Mesendoderm (in vitro differentiated cells): ENCODE data around the gene ADH1B.

ENCODE experiments used
- DNase-seq: peaks from one replicate; pipeline ENCODE4 v3.0.0; 2013
- H2AK5ac ChIP-seq: 2 replicates; pipeline ENCODE4 v1.6.1; 2013; ENCODE audit warnings: low read length, inconsistent platforms
- H2BK120ac ChIP-seq: 2 replicates; pipeline ENCODE4 v1.6.1; 2013; ENCODE audit warnings: low read depth, mild to moderate bottlenecking, low read length, moderate library complexity, mixed read lengths
- H2BK15ac ChIP-seq: replicated peaks from 2 replicates; pipeline ENCODE4 v1.6.1; 2013; ENCODE audit warnings: low read depth, mild to moderate bottlenecking, moderate library complexity
- H2BK5ac ChIP-seq: 2 replicates; pipeline ENCODE4 v1.6.1; 2013; ENCODE audit warnings: low read length, inconsistent platforms
- H3K18ac ChIP-seq: 2 replicates; pipeline ENCODE4 v1.6.1; 2013; ENCODE audit warnings: mild to moderate bottlenecking, low read length, mixed read lengths
- H3K23ac ChIP-seq: one replicate; pipeline ENCODE4 v1.6.1; 2013; ENCODE audit warnings: low read length
- H3K27ac ChIP-seq: 2 replicates; pipeline ENCODE4 v1.5.1; 2013; ENCODE audit warnings: low read depth, mild to moderate bottlenecking, inconsistent platforms, low read length, moderate library complexity
- H3K27me3 ChIP-seq: 2 replicates; pipeline ENCODE4 v1.6.1; 2013; ENCODE audit warnings: low read length, control low read depth, mild to moderate bottlenecking, inconsistent platforms; ENCODE audit not compliant: insufficient read depth, poor library complexity
- H3K36me3 ChIP-seq: 2 replicates; pipeline ENCODE4 v1.6.1; 2013; ENCODE audit warnings: low read length, inconsistent platforms; ENCODE audit not compliant: control insufficient read depth, insufficient read depth
- H3K4ac ChIP-seq: one replicate; pipeline ENCODE4 v1.6.1; 2013; ENCODE audit warnings: low read depth, mild to moderate bottlenecking, low read length, moderate library complexity
- H3K4me1 ChIP-seq: 2 replicates; pipeline ENCODE4 v1.6.1; 2013; ENCODE audit warnings: low read depth, low read length, inconsistent platforms; ENCODE audit not compliant: control insufficient read depth
- H3K4me2 ChIP-seq: 2 replicates; pipeline ENCODE4 v1.6.1; 2013; ENCODE audit warnings: low read length
- H3K4me3 ChIP-seq: 2 replicates; pipeline ENCODE4 v1.5.1; 2013; ENCODE audit warnings: mild to moderate bottlenecking, low read length
- H3K56ac ChIP-seq: one replicate; pipeline ENCODE4 v1.6.1; 2013; ENCODE audit warnings: low read length
- H3K79me1 ChIP-seq: 2 replicates; pipeline ENCODE4 v1.6.1; 2013; ENCODE audit warnings: low read length, inconsistent platforms
- H3K79me2 ChIP-seq: 2 replicates; pipeline ENCODE4 v1.6.1; 2013; ENCODE audit warnings: mild to moderate bottlenecking, low read length; ENCODE audit not compliant: control insufficient read depth, insufficient read depth
- H3K9ac ChIP-seq: 2 replicates; pipeline ENCODE4 v1.6.1; 2013; ENCODE audit warnings: low read length, inconsistent platforms
- H4K5ac ChIP-seq: one replicate; pipeline ENCODE4 v1.6.1; 2013; ENCODE audit warnings: low read length
- H4K8ac ChIP-seq: one replicate; pipeline ENCODE4 v1.6.1; 2013; ENCODE audit warnings: low read depth, mild to moderate bottlenecking, control low read depth, low read length, moderate library complexity
- WGBS: extraction: QIAGEN DNeasy Blood & Tissue Kit; methylation state at CpG from one replicate; pipeline ENCODE4 v1.1.7; 2013; ENCODE audit warnings: low lambda C conversion rate, missing lambda C conversion rate; ENCODE audit not compliant: insufficient coverage; ENCODE audit errors: extremely low coverage; 5-methylcytosine and 5-hydroxymethylcytosine counted together

The ADH1B gene

DNA sequence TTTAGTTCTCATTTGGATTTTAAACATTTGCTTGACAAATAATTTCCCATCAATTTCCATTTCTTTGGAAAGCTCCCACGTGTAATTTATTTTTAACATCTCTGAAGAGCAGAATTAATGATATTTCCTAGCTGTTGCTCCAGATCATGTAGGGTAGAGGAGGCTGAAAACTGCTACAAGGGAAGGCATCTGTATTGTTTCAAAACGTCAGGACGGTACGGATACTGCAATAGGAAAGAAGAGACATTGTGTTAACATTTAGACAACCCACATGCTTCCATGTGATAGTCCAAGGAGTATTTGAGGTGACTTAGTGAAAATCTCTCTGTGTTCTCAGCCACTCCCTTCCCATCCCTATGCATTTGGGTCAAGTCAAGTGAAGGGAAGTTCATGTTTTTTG, 15.4 kb upstream of the ADH1B start:
- Histone ChIP-seq H3K4me3 (no peak overlapping the region), H3K23ac (no peak overlapping the region), H2BK5ac (no peak overlapping the region), H3K9ac (no peak overlapping the region), H4K5ac (no peak overlapping the region), H3K18ac (no peak overlapping the region), H3K4me2 (no peak overlapping the region), H3K56ac (no peak overlapping the region), H2BK120ac (no peak overlapping the region), H3K27me3 (peaks cover 2% of the 10 kb centered on the region), H3K4me1 (no peaks in the 10 kb centered on the region), H2BK15ac (no peak overlapping the region), H3K4ac (no peak overlapping the region), H3K36me3 (no peaks in the 10 kb centered on the region), H3K27ac (no peak overlapping the region), H3K79me1 (no peaks in the 10 kb centered on the region), H4K8ac (no peak overlapping the region), H3K79me2 (no peaks in the 10 kb centered on the region), H2AK5ac (no peak overlapping the region)
- WGBS, result no CpG with 5 or more reads among the region's 4 CpGs
- DNase-seq, result no peak

DNA sequence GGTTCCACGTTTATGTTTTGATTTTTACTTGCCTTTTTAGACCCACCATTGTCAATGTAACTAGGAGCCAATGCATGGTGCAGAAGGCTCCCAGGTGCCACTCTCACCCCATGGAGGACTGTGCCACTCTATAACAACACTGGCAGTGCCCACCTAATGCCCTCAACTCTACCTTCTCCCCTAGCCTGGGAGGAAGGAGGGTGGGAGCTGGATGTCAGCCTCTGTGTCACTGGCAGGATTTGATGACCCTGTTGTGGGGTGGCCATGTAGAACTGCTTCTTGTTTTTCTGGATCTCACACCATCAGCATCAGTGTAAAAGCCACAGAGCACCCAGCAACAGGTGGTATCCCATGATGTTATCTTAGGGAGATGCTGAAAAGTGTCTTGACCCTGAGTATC, 13.7 kb upstream of the ADH1B start:
- Histone ChIP-seq H3K79me2 (no peaks in the 10 kb centered on the region), H3K27ac (no peak overlapping the region), H3K56ac (no peak overlapping the region), H3K4ac (no peak overlapping the region), H2AK5ac (no peak overlapping the region), H3K36me3 (no peaks in the 10 kb centered on the region), H3K27me3 (peaks cover 2% of the 10 kb centered on the region), H4K5ac (no peak overlapping the region), H2BK120ac (no peak overlapping the region), H2BK15ac (no peak overlapping the region), H4K8ac (no peak overlapping the region), H2BK5ac (no peak overlapping the region), H3K4me1 (no peaks in the 10 kb centered on the region), H3K4me2 (no peak overlapping the region), H3K4me3 (no peak overlapping the region), H3K9ac (no peak overlapping the region), H3K23ac (no peak overlapping the region), H3K79me1 (no peaks in the 10 kb centered on the region), H3K18ac (no peak overlapping the region)
- DNase-seq, result no peak
- WGBS, result no CpG with 5 or more reads among the region's 1 CpG

DNA sequence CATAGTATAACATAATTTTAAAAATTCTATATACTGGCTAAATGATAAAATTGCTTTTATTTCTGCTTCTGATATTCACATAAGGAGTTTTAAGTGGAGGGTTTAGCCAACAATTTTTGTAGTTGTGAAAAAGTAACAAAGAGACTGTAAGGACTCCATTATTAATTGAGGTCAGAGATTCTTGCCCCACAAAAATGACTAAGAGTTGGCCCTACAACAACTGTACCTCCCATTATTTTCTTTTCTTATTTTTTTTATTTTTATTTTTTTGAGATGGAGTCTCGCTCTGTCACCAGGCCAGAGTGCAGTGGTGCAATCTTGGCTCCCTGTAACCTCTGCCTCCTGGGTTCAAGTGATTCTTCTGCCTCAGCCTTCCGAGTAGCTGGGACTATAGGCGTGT, 9.4 kb upstream of the ADH1B start:
- Histone ChIP-seq H2AK5ac (no peak overlapping the region), H3K23ac (no peak overlapping the region), H2BK15ac (no peak overlapping the region), H4K5ac (no peak overlapping the region), H3K36me3 (no peaks in the 10 kb centered on the region), H3K27ac (no peak overlapping the region), H3K79me2 (no peaks in the 10 kb centered on the region), H3K4me2 (no peak overlapping the region), H3K4me3 (no peak overlapping the region), H2BK5ac (no peak overlapping the region), H3K18ac (no peak overlapping the region), H2BK120ac (no peak overlapping the region), H4K8ac (no peak overlapping the region), H3K27me3 (no peaks in the 10 kb centered on the region), H3K4me1 (no peaks in the 10 kb centered on the region), H3K79me1 (no peaks in the 10 kb centered on the region), H3K4ac (no peak overlapping the region), H3K56ac (no peak overlapping the region), H3K9ac (no peak overlapping the region)
- DNase-seq, result no peak
- no CpG with 5 or more reads among the region's 3 CpGs for WGBS

DNA sequence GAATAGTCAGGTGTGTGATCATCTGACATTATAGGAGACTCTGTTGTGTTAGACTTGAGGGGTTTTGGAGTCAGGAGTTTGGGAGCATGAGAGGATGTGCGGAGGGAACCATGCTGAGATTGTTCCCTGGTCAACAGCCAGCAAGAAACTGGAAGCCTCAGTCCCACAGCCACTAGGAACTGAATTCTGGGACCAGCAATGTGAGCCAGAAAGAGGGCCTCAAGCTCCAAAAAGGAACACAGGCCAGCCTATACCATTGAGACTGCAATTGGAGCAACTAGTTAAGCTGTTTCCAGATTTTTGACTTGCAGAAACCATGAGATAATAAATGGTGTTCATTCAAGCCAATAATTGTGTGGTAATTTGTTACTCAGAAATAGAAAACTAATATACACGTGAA, 8.7 kb upstream of the ADH1B start:
- no peak overlapping the region for H3K23ac ChIP-seq
- H2BK120ac ChIP-seq, result no peak overlapping the region
- H2AK5ac ChIP-seq, result no peak overlapping the region
- no peak overlapping the region for H3K4me3 ChIP-seq
- DNase-seq, result no peak
- H3K27ac ChIP-seq, result no peak overlapping the region
- no peak overlapping the region for H3K56ac ChIP-seq
- no peak overlapping the region for H4K8ac ChIP-seq
- no CpG with 5 or more reads among the region's 2 CpGs for WGBS
- H3K18ac ChIP-seq, result no peak overlapping the region
- H3K27me3 ChIP-seq, result no peaks in the 10 kb centered on the region
- H3K4ac ChIP-seq, result no peak overlapping the region
- H2BK15ac ChIP-seq, result no peak overlapping the region
- no peaks in the 10 kb centered on the region for H3K79me1 ChIP-seq
- no peak overlapping the region for H3K4me2 ChIP-seq
- no peaks in the 10 kb centered on the region for H3K4me1 ChIP-seq
- no peak overlapping the region for H2BK5ac ChIP-seq
- H3K9ac ChIP-seq, result no peak overlapping the region
- no peaks in the 10 kb centered on the region for H3K36me3 ChIP-seq
- no peak overlapping the region for H4K5ac ChIP-seq
- H3K79me2 ChIP-seq, result no peaks in the 10 kb centered on the region

DNA sequence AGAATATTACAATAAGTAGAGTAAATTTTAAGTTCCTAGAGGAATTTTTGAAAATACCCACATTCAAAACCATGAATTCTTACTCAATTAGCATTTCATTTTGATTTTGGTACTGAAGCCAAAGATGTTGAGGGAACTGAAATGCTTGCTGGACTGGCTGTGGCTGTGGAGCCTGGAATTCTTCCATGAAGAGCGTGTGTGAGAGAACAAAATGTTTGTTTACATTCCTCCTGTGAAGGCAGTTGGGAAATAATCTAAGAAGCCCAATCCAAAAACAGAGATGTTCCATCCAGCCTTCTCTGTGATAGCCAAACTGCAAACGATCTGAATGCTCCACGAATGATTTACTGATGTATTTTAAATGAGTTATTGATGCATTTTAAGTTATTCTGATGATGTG, 3.8 kb upstream of the ADH1B start:
- Histone ChIP-seq H3K4me3 (no peak overlapping the region), H3K27me3 (no peaks in the 10 kb centered on the region), H4K5ac (no peak overlapping the region), H3K4me1 (no peaks in the 10 kb centered on the region), H4K8ac (no peak overlapping the region), H3K9ac (no peak overlapping the region), H2BK120ac (no peak overlapping the region), H3K79me2 (no peaks in the 10 kb centered on the region), H3K56ac (no peak overlapping the region), H3K4me2 (no peak overlapping the region), H3K27ac (no peak overlapping the region), H2AK5ac (no peak overlapping the region), H3K18ac (no peak overlapping the region), H3K4ac (no peak overlapping the region), H2BK5ac (no peak overlapping the region), H3K79me1 (no peaks in the 10 kb centered on the region), H3K23ac (no peak overlapping the region), H2BK15ac (no peak overlapping the region), H3K36me3 (no peaks in the 10 kb centered on the region)
- WGBS, result no CpG with 5 or more reads among the region's 3 CpGs
- no peak for DNase-seq

DNA sequence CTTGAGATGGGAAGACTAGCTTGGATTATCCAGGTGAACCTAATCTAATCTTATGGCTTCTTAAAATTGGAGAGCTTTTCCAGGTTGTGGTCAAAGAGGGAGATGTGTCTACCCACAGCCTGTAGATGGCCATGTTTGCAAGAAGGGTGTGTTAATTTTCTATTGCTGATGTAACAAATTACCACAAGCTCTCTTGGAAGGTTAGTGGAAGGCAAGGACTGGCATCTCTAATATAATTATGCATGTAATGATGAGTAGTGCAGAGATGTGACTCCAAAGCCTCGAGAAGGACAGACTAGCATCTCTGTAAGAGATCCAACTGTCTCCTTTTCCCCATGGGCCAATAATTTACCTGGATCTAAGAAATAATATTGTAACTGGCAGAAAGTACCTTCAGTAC, 3.2 kb upstream of the ADH1B start:
- Histone ChIP-seq H2BK15ac (no peak overlapping the region), H3K36me3 (no peaks in the 10 kb centered on the region), H3K79me2 (no peaks in the 10 kb centered on the region), H3K4me2 (no peak overlapping the region), H3K4ac (no peak overlapping the region), H2BK120ac (no peak overlapping the region), H3K79me1 (no peaks in the 10 kb centered on the region), H2BK5ac (no peak overlapping the region), H2AK5ac (no peak overlapping the region), H3K27ac (no peak overlapping the region), H3K9ac (no peak overlapping the region), H3K56ac (no peak overlapping the region), H4K8ac (no peak overlapping the region), H3K4me1 (no peaks in the 10 kb centered on the region), H4K5ac (no peak overlapping the region), H3K4me3 (no peak overlapping the region), H3K23ac (no peak overlapping the region), H3K18ac (no peak overlapping the region), H3K27me3 (no peaks in the 10 kb centered on the region)
- WGBS, result no CpG with 5 or more reads among the region's 1 CpG
- DNase-seq, result no peak
